Stimulated activated CD8-positive, alpha-beta memory T cell treated with anti-CD3 and anti-CD28 coated beads, Interleukin-4, amount 100 ng/mL, for 4 hours (primary cell): ENCODE results near the gene CLDN20.
A peak's percentile ranks its signal among the peaks of the same experiment; 100 is the strongest.
"Not testable (repeated sequence)": the region's sequence is repeated elsewhere in the genome, so short reads cannot be mapped to it uniquely, and the experiment has no call there.

ENCODE experiments used
- DNase-seq, 2 donors: peaks; one replicate each; pipeline ENCODE4 v3.0.0-alpha.2; 2020; ENCODE audit warnings: low read depth in 2 of 2, low spot score in 1 of 2

Gene CLDN20

DNA sequence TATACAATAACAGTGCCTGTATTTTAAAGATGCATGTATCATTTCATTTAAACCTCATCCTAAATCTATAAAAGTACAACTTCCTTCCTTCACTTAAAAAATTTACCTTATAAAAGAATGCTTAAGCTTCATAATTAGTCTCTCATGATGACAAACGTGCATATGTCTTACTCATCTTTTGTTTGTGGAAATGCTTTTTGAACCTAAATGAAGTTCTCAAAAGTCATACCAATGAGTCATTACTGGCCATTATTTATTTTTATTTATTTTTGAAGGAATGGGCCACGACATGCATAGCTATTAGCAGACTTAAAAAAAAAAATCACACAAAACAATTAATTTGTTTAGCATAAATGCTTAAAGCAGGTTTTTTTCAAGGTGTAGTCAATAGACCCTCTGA, 46.8 kb downstream of the CLDN20 start:
- DNase-seq = no peak

DNA sequence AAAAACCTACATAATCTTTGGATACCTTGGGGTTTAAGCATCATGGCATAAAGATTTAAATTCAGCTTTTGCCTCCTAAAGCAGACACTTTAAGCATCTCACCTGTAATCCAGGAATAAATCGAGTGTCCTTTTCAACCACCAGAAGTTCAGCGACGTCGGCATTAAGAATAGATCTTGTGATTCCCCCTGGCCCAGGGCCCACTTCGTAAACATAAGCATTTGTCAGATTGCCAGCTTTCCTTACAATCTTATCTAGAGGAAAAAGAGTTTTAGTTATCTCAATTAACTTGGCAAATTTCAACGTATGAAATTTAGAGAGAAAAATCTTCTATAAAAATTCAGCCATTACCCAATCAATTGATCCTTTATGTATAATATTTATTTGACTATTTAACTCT, 47.3 kb downstream of the CLDN20 start:
- DNase-seq = no peak

DNA sequence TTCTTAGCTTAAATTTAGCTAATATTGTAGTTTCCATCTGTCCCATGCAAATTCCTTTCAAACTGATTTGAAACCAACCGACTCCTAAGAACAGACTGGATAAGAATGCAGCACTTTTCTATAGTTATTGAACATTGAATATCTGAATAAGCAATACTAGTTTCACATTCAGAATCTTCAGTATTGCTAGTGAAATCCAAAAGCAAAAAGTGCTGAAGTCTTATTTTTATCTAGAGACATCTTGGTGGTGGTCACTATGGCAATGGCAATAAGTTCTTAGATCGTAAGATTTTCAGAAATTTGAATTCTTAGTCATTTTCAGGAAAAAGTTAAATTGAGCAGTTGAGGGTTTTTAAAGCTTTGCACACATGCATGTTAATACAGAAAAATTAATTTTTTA, 47.8 kb downstream of the CLDN20 start:
- no peak for DNase-seq

DNA sequence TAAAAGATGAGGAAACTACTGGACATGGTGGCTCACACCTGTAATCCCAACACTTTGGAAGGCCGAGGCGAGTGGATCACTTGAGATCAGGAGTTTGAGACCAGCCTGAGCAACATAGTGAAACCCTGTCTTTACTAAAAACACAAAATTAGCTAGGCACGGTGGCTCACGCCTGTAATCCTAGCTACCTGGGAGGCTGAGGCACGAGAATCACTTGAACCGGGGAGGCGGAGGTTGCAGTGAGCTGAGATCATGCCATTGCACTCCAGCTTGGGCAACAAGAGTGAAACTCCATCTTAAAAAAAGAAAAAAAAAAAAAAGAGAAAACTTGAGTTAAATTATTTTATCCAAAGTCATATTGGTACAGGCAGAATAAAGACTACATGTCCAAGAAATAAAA, 49.1 kb downstream of the CLDN20 start:
- not testable (repeated sequence) for DNase-seq

DNA sequence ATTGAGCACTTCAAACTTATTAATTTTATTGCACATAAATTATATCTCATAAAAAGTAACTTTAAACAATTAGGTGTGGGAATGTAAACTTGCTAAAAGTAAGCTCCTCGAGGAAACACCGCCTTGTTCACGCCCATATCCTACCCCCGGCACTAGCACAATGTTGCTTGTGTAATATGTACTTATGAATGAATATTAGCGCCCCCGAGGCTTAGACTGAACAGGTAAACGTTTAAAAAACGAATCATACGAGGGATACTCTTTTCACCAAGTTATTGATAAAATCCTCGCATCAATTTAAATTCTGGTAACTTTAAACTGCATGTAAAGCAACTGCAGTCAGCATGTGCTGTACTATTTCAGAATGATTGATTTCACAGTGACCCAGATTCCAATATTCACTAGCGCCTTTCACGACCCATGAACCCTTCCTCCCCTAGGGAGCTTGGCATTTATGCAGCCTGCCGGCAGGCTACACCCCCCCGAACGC, 49.8 kb downstream of the CLDN20 start:
- DNase-seq = no peak

DNA sequence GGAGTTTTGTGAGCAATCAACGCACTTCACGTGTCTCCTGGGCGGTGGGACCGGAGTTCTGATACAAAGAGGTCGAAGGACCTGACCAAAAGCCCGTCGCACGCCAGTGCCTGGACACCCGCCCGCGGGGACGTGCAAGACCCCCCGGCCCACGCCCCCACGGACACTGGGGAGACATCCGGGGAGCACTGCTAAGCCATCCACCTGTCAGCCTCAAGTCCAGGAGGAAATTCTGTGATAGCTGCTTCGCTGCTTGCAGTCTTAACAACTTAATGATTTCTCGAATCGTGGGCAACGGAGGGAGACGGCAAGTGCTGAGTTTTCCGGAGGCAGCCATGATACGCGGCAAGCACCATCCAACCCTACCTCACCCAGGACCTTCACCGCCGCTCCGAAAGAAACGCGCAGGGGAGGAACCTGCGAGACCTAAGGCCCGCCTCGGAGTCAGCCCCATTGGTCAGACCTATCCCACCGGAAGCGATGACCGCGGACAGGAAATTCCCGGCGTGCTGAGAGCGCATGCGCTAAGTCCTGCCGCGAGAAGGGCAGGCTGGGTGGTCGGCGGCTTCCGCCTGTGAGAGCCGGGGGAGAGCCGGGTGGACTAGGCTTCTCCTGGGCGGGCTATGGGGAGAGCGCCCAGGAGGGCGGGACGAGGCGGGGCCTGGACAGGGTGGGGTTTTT, 50.4 kb downstream of the CLDN20 start, which contains the start of gene TFB1M:
Gene TFB1M (minus strand): TSS at position 393 of the 681 bp plus-strand sequence. CDS start 56 bp downstream, at position 337.
- peak; percentile 96 for DNase-seq

DNA sequence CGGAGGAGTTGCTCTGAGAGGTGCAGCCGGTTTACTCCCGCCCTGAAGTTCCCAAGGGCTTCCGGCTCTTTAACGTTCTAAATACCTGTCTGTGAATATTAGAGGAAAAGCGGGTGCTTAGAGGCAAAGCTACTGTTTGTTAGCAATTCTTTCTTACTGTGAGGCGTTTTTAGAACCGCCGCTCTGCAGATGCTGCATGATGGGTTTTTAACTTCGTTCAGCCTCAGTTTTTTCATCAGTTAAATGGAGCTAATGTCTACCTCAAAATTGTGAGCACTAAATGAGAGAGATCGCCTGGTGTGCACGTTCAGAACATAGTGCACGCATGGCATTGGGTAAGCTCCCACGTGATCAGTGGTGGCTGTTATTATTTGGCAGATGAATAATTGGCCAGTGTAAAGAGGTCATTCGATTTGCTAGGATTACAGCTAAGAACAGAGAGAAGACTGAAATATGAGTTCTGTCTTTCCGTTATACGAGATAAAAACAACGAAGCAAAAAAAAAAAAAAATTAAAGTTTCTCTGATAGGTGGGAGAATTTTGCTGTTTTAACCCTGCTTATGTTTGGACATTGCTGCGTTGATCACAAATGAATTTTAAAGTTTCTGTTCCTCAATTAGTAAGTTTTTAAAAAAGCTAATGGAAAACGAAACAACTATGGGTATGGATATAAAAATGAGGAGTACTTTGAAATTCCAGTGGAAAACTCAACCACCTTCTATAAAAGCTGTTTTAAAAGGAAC, 51.1 kb downstream of the CLDN20 start:
- peak; percentile 16 to 17 for DNase-seq

DNA sequence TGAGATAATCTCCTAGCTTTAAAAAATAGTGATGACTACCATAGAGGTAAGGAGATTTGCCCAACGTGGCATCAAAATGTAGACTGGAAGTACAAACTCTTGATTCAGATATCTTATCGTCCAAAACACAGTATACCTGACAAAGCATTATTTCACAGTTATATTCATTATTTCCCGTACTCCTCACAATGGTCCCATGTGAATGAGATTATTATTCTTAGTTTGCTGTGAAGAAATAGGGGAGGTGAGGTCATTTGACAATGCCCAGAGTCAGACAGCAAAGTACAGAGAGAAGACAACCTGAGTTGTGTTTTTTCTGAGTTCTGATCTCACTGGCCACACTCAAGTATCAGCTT, 51.7 kb downstream of the CLDN20 start:
- DNase-seq = no peak

DNA sequence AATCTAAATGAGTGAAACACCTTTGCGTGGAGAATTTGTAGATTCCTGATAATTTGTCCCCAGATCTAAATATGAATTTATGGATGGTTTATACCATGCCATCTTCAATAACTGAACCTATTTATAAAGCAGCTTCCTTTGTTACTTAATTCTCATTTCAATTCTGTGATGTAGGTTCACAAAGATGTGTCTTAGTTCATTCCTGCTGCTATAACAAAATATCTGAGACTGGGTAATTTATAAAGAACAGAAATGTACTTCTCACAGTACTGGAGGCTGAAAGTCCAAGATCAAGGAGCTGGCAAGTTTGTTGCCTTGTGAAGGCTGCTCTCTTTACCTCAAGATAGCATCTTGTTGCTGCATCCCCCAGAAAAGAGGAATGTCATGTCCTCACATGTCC, 52.6 kb downstream of the CLDN20 start:
- DNase-seq = no peak

DNA sequence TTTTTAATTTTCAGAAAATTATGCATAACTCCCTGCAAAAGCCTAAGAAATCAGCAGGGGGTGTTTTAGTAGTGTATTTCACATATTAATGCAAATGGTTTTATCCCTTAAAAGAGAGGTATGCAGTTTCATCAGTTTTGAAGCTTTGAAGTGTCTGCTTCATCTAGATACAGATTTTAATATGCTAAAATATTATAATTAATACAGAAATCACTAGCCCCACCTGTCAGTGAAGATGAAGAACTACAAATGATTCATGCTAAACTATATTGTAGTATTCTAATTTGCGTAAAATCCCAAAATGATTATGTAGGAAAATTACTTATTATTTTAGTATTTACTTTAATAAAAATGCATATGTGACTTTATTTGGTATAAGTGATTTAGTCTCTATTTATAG, 53.4 kb downstream of the CLDN20 start:
- no peak for DNase-seq

DNA sequence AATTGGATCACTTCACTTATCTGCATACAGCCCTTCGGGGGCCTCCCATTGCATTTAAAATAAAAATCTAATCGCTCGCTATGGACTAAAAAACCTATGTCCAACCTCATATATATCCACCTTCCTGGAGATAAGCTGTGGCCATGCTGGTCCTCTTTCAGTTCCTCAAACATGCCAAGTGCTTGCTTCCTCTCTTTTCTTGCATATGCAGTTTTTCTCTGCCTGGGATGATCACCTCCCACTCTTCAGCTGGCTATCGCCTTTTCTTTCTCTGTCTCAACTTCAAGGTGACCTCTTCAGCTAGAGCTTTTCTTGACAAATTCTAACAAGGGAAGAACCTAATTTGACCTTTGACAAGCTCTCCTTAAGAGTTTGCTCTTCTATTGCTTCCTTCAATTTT, 56.1 kb downstream of the CLDN20 start:
- DNase-seq = no peak

DNA sequence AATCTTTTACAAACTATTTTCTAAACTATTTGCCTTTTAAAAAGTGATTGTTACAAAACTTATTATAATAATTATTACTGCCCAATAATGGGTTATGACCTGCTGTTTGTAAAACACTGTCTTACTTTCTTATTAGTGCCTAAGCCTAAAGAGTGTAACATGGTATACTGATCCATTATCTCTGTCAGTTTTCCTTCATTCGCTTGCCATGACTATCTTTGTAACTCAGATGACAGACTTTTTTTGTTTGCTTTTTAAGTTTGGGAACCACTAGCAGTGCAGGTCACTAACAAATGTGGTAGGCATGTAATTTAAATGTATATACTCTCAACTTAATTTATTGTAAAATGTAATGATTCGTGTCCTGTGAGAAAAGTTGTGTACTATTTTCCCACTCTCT, 60.4 kb downstream of the CLDN20 start:
- DNase-seq = no peak

DNA sequence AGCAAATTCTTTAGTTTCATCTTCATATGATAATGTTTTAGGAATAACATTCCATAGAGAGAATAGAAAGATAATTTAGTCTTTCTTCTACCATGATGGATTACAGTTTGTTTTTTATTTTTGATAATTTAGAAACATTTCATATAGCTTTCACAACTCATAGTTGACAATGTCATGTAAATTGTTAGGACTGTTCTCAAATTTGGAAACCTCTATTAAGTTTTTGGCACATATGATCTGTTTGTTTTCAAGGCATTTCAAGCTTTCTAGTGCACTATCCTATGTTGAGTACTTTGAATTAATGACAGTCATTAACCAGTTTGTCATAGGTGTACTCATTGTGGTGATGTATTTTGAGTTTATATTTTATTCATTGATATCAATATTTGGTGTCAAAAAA, 61.2 kb downstream of the CLDN20 start:
- no peak for DNase-seq

DNA sequence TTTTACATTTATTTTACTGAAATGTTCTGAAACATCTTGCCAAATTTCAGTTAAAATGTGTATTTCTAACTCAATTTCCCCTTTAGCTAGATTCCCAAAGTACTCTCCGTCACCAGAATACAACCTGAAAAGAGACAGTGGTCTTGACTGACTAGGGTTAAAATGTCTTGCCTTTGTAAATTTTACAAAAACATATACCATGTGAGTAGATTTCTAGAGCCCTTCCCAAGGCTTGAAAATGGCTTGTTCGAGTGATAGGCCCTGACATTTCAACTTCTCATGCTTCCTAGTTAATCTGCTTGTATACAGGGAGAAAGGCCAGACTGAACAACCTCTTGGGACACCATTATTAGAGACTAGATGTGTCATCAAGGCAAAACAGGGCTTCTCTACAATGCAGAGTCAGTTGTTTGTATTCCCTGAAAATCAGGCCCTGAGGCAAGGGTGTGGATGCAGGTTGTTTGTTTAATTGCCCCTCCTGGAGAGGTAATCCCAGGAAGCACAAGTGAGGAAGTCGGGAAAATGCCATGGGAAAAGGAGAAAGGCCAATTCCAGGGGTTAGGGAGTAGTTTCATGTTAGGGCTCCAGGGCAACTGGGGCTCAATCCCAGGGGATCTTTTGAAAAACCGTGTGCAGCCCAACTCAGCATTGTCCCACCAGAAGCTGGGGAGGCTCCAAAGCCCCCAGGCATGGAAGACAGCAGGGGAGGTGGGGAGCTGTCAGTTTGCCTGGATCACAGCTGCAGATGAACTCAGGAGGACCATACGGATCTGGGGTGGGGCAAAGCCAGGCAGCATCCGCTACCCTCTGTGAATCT, 62.1 kb downstream of the CLDN20 start:
- no peak for DNase-seq
